Transverse colon (tissue), 4 donors: Measurements from ENCODE around the gene RHBDD3. TPM values are rescaled to one million over a fixed set of nuclear protein-coding genes. Genes with fewer than 3 reads are reported as not detected.

ENCODE experiments used
- DNase-seq: peaks from one replicate; pipeline ENCODE4 v3.0.0-alpha.2; 2019
- H3K27ac ChIP-seq, 4 donors: fragments of 200-600 bp; sonication (generic); 2 replicates each; pipeline ENCODE4 v1.5.1; 2016 to 2018; ENCODE audit warnings: inconsistent platforms in 4 of 4
- H3K27me3 ChIP-seq: fragments of 200-600 bp; sonication (generic); 2 replicates; pipeline ENCODE4 v1.5.1; 2017; ENCODE audit warnings: inconsistent platforms
- H3K36me3 ChIP-seq, 4 donors: fragments of 200-600 bp; sonication (generic); 2 replicates each; pipeline ENCODE4 v1.5.1; 2017 to 2019; ENCODE audit warnings: inconsistent platforms in 4 of 4
- H3K4me1 ChIP-seq, 4 donors: fragments of 200-600 bp; sonication (generic); 2 replicates each; pipeline ENCODE4 v1.5.1; 2017 to 2020; ENCODE audit warnings: inconsistent platforms in 4 of 4
- H3K4me3 ChIP-seq, 4 donors: fragments of 200-600 bp; sonication (generic); 1 replicate in 1 of 4; 2 replicates in 3 of 4; pipeline versions ENCODE4 v1.5.1 to v1.6.1; 2017 to 2019; ENCODE audit warnings: inconsistent platforms in 4 of 4
- H3K9me3 ChIP-seq, 2 donors: fragments of 200-600 bp; sonication (generic); 2 replicates each; pipeline ENCODE4 v1.5.1; 2017 to 2019; ENCODE audit warnings: inconsistent platforms in 2 of 2
- EP300 ChIP-seq: sonication (generic); formaldehyde crosslinking; IDR thresholded peaks from one replicate; pipeline ENCODE4 v1.6.1; 2017; ENCODE audit warnings: antibody characterized with exemption, low read depth
- POLR2A ChIP-seq: fragments of 450-650 bp; IDR thresholded peaks from one replicate; pipeline ENCODE4 v1.6.1; 2016; ENCODE audit warnings: antibody characterized with exemption, mild to moderate bottlenecking, moderate library complexity
- POLR2AphosphoS5 ChIP-seq, 3 donors: sonication (generic); formaldehyde crosslinking; IDR thresholded peaks; one replicate each; pipeline ENCODE4 v1.6.1; 2016; ENCODE audit warnings: antibody characterized with exemption in 3 of 3
- WGBS, 2 donors: methylation state at CpG; one replicate each; pipeline ENCODE4 v1.1.5; 2018; ENCODE audit warnings: low coverage in 1 of 2; 5-methylcytosine and 5-hydroxymethylcytosine counted together
- in situ Hi-C, 4 donors: fragments of 200-750 bp; cut with MboI; loops; one replicate each; pipeline versions ENCODE4 v1.15.0 to v1.15.1; 2017; ENCODE audit warnings: low sequenced_read_pairs in 3 of 4, low pct_ligation_motif_present in 1 of 4, low pct_unique_long_range_greater_than_20kb in 1 of 4
- intact Hi-C: fragments of 100-400 bp; cut with DNase I; formaldehyde crosslinking; loops from one replicate; pipeline ENCODE4 v1.15.1; 2023; ENCODE audit warnings: low total_unique reads
- total RNA-seq, 4 donors: library from RNA; depleted of rRNA; stranded (reverse); fragments of >200 nt; gene quantifications; one replicate each; pipeline ENCODE4 v1.1.0, GENCODE V29; 2016
- TF ChIP-seq, protein P1 (sequence below), 5 experiments: fragments of 200-600 bp in 3 of 5; fragments of 450-650 bp in 2 of 5; sonication (generic) in 3 of 5; IDR thresholded peaks; 1 replicate in 2 of 5; 2 replicates in 3 of 5; pipeline ENCODE4 v1.5.1; 2016 to 2017; ENCODE audit warnings: antibody characterized with exemption in 5 of 5, inconsistent platforms in 3 of 5, mild to moderate bottlenecking in 2 of 5, moderate library complexity in 1 of 5

The RHBDD3 gene
- total RNA-seq, 4 donors from 2014 or later = 20.9 to 131 (median 31.5) TPM

DNA sequence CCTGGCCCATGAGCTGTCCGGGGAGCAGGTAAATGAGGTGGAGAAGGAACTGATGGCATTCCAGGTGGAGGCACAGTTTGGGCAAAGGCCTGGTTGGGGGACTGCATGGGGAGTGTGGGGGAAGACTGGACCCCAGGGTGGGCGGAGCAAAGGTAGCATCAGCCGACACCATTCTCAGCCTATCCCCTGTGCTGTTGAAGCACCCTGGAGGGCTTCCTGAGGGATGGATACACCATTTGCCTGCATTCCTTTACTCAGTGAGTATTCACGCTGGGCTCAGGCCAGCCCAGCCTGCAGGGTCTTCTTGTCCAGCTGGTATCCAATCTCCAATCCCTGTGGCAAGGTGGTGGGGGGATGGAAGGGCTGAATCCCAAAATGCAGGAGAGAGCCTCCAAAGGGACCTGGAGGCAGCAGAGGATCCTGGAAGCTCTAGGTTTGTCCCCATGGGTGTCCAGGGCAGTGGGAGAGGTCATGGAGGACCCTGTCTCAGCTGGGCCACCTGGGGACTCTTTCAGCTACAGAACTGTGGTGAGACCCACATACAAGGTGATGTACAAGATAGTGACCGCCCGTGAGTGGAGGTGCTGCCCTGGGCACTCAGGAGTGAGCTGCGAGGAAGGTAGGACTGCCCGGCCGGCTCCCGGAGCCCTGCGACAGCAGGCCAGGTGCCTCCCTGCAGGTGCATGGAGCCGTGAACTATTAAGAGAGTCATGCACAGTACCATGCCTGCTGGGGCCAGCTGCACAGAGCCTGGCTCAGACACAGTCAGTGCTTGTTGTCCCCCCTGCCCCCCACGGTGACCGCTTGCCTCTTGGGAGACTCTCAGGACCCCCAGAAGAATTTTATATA is 52.5 kb downstream of the RHBDD3 start:
- no peaks in the 10 kb centered on the region for H3K27me3 ChIP-seq
- no peak for DNase-seq
- in situ Hi-C loops = no loop called here
- TF ChIP-seq POLR2AphosphoS5 (IDR thresholded peaks at IDR 0.05) (no peak), POLR2A (no peak), EP300 (no peak)
- TF ChIP-seq, protein P1, sequence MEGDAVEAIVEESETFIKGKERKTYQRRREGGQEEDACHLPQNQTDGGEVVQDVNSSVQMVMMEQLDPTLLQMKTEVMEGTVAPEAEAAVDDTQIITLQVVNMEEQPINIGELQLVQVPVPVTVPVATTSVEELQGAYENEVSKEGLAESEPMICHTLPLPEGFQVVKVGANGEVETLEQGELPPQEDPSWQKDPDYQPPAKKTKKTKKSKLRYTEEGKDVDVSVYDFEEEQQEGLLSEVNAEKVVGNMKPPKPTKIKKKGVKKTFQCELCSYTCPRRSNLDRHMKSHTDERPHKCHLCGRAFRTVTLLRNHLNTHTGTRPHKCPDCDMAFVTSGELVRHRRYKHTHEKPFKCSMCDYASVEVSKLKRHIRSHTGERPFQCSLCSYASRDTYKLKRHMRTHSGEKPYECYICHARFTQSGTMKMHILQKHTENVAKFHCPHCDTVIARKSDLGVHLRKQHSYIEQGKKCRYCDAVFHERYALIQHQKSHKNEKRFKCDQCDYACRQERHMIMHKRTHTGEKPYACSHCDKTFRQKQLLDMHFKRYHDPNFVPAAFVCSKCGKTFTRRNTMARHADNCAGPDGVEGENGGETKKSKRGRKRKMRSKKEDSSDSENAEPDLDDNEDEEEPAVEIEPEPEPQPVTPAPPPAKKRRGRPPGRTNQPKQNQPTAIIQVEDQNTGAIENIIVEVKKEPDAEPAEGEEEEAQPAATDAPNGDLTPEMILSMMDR (IDR thresholded peaks at IDR 0.05) = no peak
- H3K9me3 ChIP-seq = no peaks in the 10 kb centered on the region
- intact Hi-C loops = no loop called here
- no peaks in the 10 kb centered on the region for H3K4me1 ChIP-seq
- WGBS, 2 donors = 83% methylated on average over 14 of the region's 14 CpGs; no CpG with 5 or more reads in 1 of the 2 donors
- H3K36me3 ChIP-seq = no peaks in the 10 kb centered on the region
- no peak overlapping the region for H3K27ac ChIP-seq
- no peak overlapping the region for H3K4me3 ChIP-seq

DNA sequence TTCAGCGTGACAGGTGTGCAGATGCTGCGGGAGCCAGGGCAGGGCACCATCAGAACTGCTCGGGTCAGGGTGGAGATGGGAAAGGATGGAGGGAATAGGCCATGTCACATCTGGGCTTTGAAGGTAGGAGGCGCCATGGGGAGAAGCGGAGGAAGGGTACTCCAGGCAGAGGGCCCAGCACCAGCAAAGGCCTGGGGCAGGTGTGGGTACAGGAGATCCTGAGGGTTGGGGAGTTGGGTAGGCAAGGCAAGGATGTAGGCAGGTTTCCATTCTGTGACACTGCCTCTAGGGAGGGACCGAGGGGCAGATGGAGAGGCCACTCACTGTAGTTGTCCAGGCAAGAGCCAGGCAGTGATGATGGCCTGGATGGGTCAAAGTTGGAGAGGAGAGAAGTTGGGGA is 53.5 kb downstream of the RHBDD3 start:
- no peak for TF ChIP-seq EP300
- no peak for TF ChIP-seq POLR2A
- TF ChIP-seq, protein P1 (IDR thresholded peaks at IDR 0.05) = no peak
- no peak for TF ChIP-seq POLR2AphosphoS5 (IDR thresholded peaks at IDR 0.05)
- no peaks in the 10 kb centered on the region for H3K4me1 ChIP-seq
- in situ Hi-C loops (no loop called here), intact Hi-C loops (no loop called here)
- H3K27me3 ChIP-seq = no peaks in the 10 kb centered on the region
- no peaks in the 10 kb centered on the region for H3K36me3 ChIP-seq
- 86 to 90% methylated on average over 4 to 6 of the region's 6 CpGs for WGBS, 2 donors
- no peak overlapping the region for H3K27ac ChIP-seq
- no peak for DNase-seq
- H3K9me3 ChIP-seq = no peaks in the 10 kb centered on the region
- no peak overlapping the region for H3K4me3 ChIP-seq

DNA sequence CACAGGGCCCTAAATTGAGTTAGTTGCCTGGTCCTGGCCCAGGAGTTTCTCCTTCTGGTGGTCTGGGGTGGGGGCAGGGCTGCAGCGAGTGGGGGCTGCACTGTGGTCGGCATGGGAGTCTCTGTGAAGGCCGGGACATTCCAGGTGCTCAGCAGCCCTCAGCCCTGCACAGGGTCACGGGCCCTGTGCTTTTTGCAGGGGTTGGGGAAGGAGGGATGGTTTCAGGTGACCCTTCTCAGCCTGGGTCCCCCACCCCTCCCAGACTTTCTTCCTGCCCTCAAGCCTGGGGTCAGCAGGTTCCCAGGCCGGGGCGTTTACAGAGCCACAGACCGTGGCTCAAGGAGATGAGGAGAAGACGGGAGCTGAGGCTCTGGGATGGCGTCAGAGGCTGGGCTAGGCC is 54.3 kb downstream of the RHBDD3 start:
- in situ Hi-C loops = no loop called here

GRCh38 chr22:29212743-29213142 is 55.0 kb downstream of the RHBDD3 start:
- in situ Hi-C loops (no loop called here), intact Hi-C loops (no loop called here)
- Histone ChIP-seq H3K9me3 (no peaks in the 10 kb centered on the region), H3K4me3 (no peak overlapping the region), H3K36me3 (no peaks in the 10 kb centered on the region), H3K27me3 (peaks cover 3% of the 10 kb centered on the region), H3K4me1 (peaks cover 0 to 4% (median 0%) of the 10 kb centered on the region in 4 donors), H3K27ac (no peak overlapping the region)
- no peak for DNase-seq
- TF ChIP-seq EP300 (no peak), POLR2A (no peak), POLR2AphosphoS5 (IDR thresholded peaks at IDR 0.05) (no peak)
- TF ChIP-seq, protein P1 (IDR thresholded peaks at IDR 0.05) = no peak
- WGBS, 2 donors = 62 to 63% methylated on average over 4 to 11 of the region's 11 CpGs

More for the DNA sequence above, 54.3 kb downstream of the RHBDD3 start:
- Histone ChIP-seq H3K4me1 (peaks cover 0 to 3% (median 0%) of the 10 kb centered on the region in 4 donors), H3K9me3 (no peaks in the 10 kb centered on the region), H3K36me3 (no peaks in the 10 kb centered on the region), H3K27ac (no peak overlapping the region), H3K4me3 (no peak overlapping the region), H3K27me3 (no peaks in the 10 kb centered on the region)
- intact Hi-C loops = no loop called here
- TF ChIP-seq EP300 = no peak
- TF ChIP-seq, protein P1 (IDR thresholded peaks at IDR 0.05) = no peak
- no peak for DNase-seq
- 78 to 100% methylated on average over 1 to 9 of the region's 9 CpGs for WGBS, 2 donors
